HG02623 (cell line): ENCODE data around the gene MICALL1.
"Not testable (repeated sequence)": the region's sequence is repeated elsewhere in the genome, so short reads cannot be mapped to it uniquely, and the experiment has no call there.

Experiments used
- ATAC-seq: cut with Tn5 transposase; IDR thresholded peaks from one replicate; pipeline ENCODE4 v1.9.1; 2021; ENCODE audit warnings: moderate library complexity; ENCODE audit not compliant: unreplicated experiment

The MICALL1 gene

DNA sequence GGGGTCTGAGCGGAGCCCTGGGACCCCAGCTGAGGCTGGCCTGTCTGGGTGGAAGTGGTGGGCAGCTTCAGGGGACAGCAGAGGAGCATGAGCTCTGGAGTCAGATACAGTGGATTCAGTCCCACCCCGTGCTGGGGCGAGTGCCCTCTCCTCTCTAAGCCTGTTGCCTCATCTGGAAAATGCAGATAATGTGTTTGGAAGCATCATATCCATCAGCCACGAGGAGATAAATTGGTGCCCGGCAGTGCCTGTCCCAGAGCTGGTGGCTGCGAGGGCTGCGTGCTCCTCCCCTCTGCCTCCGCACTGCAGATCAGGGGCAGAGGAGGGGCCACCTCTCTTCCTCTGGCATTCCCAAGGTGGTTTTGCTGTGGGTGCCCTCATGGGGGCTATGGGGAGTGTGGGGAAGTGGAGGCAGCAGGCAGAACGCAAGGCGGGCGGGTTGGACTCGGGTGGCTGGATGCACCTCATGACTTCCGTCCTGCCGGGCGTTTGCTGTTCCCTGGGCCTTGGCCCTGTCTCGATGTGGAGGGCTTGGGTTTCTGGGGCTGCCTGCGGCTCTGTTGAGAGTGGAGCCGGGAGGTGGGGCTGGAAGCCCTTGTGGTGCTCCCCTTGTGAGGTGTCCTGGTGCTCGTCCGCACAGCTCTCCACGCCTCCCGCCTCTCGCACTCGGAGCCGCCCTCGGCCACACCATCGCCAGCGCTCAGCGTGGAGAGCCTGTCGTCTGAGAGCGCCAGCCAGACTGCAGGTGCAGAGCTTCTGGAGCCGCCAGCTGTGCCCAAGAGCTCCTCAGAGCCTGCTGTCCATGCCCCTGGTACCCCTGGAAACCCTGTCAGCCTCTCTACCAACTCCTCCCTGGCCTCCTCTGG lies 20.9 kb downstream of the MICALL1 start:
- ATAC-seq = no peak

- ATAC-seq = no peak
Observed at GRCh38 chr22:37927637-37927936, 21.5 kb downstream of the MICALL1 start.

GRCh38 chr22:37929390-37929789 lies 23.3 kb downstream of the MICALL1 start:
- ATAC-seq = no peak

- no peak for ATAC-seq
Observed at GRCh38 chr22:37930270-37930951, 24.3 kb downstream of the MICALL1 start.

DNA sequence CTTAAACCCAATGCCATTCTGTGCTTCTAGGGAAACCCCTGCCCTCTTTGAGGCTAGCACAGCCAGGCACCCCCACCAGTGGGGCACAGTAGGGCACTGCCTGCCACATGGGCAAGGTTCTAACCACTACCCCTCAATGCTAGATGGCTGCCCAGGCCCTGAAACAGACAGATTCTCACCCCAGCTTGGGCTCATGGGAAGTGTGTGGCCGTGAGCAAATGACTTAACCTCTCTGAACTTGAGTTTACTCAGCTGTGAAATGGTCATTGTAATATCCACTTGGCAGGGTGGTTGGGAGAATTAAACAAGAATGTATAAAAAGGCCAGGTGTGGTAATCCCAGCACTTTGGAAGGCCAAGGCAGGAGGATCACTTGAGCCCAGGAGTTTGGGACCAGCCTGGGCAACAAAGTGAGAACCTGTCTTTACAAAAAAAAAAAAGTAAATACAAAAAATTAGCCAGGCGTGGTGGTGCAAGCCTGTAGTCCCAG lies 24.9 kb downstream of the MICALL1 start:
- ATAC-seq = no peak

GRCh38 chr22:37931893-37932389 lies 25.8 kb downstream of the MICALL1 start:
- no peak for ATAC-seq

DNA sequence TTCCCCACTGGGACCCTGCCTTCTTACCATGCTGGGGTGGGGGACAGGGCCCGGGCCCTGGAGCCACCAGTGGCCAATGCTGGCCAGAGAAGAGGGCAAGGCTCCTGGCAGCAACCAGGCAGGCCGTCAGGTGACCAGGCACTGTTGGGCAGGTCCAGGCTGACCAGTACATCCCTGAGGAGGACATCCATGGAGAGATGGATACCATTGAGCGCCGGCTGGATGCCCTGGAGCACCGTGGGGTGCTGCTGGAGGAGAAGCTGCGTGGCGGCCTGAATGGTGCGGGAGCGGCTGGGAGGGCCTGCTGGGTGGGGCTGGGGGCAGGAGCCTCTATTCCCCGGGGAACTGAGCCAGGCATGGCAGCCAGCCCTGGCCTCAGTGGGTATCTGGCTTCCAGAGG lies 26.3 kb downstream of the MICALL1 start:
- ATAC-seq = no peak

- ATAC-seq = no peak
Observed at GRCh38 chr22:37932821-37933578, 26.9 kb downstream of the MICALL1 start.

GRCh38 chr22:37933711-37934376 lies 27.7 kb downstream of the MICALL1 start:
- ATAC-seq = peak; percentile 70

DNA sequence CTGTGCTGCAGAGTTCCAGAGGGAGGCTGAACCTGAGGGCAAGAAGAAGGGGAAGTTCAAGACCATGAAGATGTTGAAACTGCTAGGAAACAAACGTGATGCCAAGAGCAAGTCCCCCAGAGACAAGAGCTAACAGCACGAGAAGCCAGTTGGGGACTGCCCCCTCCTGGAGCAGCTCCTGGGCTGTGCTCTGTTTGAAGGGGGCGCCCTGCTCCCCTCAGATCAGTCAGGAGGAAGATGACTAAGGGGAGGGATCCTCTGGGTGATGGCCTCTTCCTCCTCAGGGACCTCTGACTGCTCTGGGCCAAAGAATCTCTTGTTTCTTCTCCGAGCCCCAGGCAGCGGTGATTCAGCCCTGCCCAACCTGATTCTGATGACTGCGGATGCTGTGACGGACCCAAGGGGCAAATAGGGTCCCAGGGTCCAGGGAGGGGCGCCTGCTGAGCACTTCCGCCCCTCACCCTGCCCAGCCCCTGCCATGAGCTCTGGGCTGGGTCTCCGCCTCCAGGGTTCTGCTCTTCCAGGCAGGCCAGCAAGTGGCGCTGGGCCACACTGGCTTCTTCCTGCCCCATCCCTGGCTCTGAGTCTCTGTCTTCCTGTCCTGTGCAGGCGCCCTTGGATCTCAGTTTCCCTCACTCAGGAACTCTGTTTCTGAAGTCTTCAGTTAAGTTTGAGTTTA lies 34.7 kb downstream of the MICALL1 start:
- ATAC-seq = no peak

DNA sequence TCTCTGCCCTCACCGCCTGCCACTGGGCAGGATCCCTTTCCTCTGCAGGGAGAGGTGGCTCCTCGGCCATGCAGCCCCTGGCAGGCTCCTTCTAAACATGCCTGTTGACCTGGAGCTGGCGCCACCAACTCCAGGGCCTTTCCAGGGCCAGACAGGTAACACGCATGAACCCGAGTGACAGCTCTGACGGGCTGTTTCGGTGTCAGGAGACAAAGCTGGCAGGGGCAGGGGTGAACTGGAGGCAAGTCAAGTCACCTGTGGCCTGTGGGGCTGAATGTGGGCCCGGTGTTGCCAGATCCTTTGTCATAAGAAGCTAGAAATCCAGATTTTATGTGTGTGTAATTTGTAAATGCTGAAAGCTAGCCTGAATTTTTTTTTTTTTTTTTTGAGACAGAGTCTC lies 36.0 kb downstream of the MICALL1 start:
- no peak for ATAC-seq

GRCh38 chr22:37943136-37943824 lies 37.2 kb downstream of the MICALL1 start:
- no peak for ATAC-seq

- ATAC-seq = no peak
Observed at GRCh38 chr22:37943825-37944198, 37.7 kb downstream of the MICALL1 start.

GRCh38 chr22:37944423-37944822 lies 38.3 kb downstream of the MICALL1 start:
- not testable (repeated sequence) for ATAC-seq

GRCh38 chr22:37947142-37947795 lies 41.2 kb downstream of the MICALL1 start:
- not testable (repeated sequence) for ATAC-seq

GRCh38 chr22:37951305-37951704 lies 45.2 kb downstream of the MICALL1 start:
- ATAC-seq = no peak

DNA sequence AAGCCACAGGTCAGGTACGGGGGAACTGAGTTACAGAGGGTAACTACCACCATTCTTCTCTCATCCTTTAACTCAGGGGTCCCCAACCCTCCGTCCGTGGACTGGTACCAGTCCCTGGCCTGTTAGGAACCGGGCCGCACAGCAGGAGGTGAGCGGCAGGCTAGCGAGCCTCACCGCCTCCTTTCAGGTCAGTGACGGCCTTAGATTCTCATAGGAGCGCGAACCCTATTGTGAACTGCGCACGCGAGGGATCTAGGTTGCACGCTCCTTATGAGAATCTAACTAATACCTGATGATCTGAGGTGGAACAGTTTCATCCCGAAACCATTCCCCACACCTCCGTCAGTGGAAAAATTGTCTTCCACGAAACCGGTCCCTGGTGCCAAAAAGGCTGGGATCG lies 46.5 kb downstream of the MICALL1 start:
- not testable (repeated sequence) for ATAC-seq

DNA sequence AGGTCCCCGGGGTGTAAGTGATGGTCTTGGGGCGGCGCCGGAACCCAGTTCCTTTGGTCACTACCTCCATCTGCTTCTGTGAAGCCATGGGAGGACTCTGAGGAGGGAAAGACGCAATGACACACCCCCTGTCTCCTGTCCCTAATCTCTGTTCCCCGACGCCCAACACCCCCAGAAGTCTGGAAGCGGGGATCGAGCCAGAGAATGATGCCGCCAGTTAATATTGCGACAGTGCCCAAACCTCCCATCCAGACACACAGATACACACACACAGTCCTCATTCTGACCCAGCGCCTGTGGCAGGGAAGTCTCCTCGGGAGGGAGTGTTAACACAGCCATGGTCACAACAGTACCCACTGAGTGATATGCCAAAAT lies 47.0 kb downstream of the MICALL1 start:
- no peak for ATAC-seq

DNA sequence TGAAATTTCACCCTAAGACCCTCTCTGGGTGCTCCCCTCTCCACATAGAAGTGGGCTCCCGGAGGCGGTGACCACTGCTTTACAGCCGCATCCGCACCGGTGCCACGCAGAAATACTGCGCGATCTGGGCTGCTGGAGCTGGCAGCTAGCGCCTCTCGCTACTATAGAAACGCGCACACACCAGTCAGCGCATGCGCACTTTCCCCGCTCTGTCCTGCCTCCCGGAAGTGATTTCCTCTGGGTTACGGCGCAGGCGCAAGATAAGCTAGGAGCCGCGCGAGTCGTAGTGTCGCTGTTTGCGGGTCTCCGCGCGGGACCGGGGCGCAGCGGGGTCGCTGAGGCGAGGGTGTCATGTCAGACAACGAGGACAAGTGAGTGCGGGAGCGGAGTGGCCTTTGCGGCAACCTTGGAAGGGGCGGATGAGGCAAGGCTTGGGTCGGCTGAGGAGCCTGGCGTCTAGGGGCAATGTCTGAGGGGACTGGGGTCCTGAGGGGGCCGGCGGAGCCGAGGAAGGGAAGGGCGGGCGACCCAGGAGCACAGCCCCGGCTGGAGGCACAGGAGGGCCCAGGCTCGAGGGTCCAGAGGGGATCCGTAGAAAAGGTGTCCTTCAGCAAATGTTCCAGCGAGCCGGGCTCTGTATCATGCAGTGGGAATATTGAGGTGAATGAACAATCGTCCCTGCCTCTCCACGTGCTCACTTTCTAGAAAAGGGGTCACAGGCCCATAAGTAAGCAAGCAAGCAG lies 47.5 kb downstream of the MICALL1 start, which contains the start of the genes C22orf23 and POLR2F:
C22orf23 (minus strand) TSS at position 165 of the 743 bp plus-strand sequence. CDS start 452 bp downstream, outside the sequence.
POLR2F (plus strand) TSS at position 263 of the 743 bp plus-strand sequence; CDS start at position 352, 89 bp downstream.
- peak; percentile 84 for ATAC-seq
